HK-2 (cell line): ENCODE data around the gene ACAT1.
"Not testable (repeated sequence)": the region's sequence is repeated elsewhere in the genome, so short reads cannot be mapped to it uniquely, and the experiment has no call there.

Experiments used
- DNase-seq: peaks from one replicate; pipeline ENCODE4 v3.0.0-alpha.2; 2018; ENCODE audit not compliant: unreplicated experiment

ACAT1 gene

DNA sequence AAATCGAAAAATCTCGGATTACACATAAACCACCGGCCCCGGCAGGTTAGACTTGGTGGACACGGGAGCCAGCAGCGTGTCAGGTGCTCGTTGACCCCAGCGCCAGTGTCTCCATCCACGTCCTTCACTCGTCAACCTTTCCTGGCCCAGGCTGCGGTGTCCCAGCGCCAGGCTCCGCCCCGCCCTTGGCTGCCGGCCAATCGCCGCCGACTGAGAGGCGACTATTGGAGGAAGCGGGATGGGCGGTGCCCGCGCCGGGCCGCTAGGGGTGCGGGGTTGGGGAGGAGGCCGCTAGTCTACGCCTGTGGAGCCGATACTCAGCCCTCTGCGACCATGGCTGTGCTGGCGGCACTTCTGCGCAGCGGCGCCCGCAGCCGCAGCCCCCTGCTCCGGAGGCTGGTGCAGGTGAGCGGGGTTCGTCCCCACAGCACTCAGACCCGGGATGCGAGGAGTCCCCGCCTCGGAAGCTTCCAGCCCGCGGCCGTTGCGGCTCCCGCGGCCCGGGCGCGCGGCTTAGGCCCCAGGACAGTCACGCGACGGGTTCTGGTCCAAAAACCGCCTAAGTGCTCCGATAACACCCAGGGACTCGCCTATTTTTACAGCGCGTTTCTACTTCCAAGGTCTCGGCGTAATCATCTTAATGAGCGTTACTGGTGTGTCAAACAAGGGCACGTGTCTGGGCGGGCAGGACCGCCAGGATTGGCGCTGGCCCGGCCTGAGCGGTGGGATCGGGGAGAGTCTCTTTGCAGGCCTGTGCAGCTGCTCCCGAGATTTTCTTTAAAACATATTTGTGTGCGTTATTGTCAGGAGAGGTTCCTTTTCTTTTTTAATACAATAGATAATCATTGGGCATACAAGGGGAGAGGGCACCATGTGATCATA, at the start of gene ACAT1:
ACAT1 (plus strand) TSS at position 294 of the 882 bp plus-strand sequence; CDS start at position 334, 40 bp downstream.
- peak; percentile 93 for DNase-seq

DNA sequence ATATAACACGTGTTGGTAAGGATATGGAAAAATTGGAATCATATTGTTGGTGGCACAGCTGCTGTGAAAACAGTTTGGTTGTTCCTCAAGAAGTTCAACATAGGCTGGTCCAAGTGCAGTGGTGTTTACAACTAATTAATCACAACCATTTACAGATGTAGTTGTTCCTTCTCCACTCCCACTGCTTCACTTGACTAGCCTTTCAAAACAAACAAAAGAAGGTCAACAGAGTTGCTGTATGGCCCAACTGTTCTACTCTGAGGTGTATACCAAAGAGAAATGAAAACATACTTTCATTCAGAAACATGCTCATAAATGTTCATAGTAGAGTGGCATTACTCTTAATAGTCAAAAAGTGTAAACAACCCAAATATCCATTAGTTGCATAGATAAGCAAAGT, 36.6 kb upstream of the ACAT1 start:
- no peak for DNase-seq

DNA sequence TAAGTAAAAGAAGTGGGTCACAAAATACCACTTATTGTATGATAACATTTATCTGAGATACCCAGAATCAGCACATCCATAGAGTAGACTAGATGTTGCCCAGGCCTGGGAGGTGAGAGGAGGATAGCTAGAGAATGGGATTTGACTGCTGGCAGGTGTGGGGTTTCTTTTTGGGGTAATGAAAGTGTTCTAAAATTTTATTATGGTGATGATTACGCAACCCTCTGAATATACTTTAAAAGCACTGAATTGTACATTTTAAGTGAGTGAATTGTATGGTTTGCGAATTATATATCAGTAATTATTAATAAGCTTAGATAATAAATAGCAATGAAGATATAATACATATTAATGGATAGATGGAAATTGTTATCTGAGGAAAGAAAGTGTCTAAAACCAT, 35.7 kb upstream of the ACAT1 start:
- no peak for DNase-seq

DNA sequence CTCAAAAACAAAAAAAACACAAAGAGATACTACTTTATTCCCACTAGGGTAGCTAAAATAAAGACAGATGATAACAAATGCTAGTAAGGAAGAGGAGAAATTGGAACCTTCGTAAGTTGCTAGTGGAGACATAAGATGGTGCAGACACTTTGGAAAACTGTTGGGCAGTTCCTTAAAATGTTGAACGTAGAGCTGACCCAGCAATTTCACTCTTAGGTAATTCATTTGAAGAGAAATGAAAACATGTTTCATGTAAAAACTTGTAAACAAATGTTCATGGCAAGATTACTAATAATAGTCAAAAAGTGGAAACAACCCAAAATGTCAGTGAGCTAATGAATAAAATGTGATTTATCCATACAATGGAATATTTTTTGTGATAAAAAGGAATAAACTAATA, 29.2 kb upstream of the ACAT1 start:
- no peak for DNase-seq

DNA sequence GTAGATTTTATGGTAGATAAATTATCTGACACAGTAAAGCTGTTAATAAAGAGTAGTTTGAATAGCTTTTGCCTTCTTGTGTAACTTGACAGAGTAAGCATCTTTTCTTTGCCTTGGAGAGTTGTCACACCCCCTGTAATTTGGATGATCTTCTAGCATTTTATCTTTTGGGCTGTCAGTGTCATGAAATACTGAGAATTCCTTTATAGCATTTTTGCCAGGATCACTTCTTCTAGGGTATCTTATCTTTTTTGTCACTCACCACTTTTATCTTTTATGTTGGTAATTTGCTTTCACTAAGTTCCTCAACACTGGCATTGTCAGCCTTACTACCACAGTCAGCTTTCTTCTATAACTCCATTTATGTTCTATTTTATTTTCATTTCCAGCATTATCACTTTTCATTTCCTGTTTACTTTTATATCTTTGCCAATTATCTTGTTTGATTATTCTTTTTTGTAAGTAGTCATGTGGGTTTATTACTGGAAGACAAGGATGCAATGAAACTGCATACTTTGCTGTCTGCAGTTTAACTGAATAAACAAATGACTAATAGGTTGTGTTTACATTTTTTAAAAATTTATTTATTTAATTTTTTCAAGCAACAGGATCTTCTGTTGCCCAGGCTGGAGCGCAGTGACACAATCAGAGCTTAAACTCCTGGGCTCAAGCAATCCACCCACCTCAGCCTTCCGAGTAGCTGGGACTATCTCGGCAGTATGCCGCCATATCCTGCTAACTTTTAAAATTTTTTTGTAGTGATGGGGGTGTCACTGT, 28.1 kb upstream of the ACAT1 start:
- DNase-seq = no peak

DNA sequence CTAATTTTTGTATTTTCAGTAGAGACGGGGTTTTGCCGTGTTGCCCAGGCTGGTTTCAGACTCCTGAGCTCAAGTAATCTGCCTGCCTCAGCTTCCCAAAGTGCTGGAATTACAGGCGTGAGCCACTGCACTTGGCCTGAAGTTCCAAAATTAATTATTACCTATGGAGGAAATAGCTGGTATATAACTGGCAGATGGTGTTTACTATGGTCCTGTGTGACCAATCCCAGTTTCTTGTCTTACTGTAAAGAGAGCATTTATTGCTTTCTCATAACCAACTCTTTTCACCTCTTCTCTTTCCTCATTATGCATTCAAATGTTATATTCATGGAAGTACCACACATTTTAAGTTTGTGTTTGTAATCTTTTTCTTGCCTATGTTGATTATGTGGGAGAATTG, 24.2 kb upstream of the ACAT1 start:
- no peak for DNase-seq

DNA sequence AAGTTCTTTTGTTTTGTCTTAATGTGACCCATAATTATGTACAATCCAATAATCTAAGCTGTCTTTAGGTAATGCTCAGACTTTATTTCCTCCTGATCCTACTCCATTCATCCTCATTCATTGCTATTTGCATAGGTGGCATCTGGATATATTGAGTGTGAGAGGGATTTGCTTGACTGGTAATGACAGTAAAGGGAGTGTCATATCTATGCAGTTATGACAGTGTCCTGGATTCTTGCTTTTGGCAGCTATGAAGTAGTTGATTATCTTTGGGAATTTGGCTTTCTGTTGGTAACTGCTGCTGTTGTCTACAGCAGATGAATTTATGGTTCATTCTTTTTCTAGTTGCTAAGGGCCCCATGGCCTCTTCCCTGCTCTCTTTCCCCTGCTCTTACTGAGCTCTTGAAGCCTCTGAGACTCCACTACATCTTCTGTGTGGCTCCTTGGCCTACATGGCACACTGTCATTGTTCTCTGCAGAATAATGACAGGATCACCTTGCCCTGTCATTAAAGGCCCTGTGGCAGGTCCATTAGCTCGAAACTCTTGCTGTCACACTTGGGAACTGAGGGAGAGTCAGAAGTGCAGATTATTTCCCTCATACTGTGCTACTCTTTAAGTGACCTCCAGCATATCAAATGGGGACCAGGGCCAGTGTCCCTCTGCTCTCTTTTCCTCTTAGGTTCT, 20.1 kb upstream of the ACAT1 start:
- DNase-seq = no peak

DNA sequence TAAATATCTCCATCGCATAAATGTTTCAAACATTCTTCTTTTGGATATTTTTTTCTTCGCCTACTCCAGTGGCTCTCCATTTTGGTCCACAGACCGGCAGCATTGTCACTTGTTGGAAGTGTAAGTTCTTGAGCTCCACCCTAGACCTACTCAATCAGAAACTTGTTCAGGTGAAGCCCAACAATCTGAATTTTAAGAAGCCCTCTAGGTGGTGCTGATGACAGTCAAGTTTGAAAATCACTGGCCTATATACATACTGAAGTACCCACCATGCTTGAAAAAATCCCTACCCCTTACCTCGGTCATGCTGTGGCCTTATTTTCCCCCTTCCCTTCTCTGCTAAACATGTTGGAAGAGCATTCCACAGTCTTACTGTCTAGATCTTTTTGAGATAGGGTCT, 10.2 kb upstream of the ACAT1 start:
- DNase-seq = no peak

DNA sequence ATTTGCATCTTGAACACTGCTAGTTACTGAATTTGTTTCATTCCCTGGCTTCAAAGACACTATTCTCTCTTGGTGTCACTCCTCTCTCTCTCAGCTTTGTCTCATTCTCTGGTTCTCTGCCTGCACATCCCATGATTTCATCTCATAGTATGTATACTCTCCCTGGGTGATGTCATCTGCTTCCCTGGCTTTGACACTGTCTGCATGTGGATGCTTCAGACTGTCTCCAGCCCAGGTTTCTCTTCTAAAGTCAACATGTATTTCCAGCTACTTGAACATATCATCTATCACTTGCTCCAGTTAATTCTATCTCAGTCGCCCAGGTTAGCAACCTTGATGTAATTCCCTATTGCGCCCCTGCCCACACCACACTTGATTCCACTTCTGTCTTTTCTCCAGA, 9.3 kb upstream of the ACAT1 start:
- DNase-seq = no peak

DNA sequence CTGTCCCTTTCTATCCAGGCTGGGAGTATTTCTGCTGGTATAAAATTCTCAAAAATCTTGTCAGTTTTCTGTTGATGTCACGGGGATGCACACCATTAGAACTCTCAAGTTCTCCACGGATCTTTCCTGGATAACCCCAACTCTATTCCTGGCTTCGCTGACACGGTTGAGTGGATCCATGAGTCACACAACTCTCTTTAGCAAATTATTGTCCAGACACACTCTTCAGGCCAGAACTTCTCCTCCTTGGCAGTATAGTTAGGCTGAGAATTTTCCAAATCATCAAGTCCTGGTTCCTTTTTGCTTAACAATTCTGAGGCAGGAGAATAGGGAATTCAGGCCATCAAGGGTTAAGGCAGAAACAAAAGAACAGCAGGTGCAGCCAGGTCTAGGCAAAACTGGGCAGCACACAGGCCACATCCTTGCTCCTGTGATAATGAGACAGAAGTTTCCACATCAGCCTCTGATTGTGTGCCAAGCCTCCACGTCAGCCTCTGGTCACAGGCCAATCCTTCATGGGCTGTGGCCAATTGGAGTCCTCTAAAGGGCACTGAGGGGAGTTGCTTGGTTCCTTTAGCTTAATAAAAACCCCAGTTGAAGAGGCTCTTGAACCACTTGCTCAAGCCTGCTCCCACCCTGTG, 5.7 kb upstream of the ACAT1 start:
- DNase-seq = peak; percentile 77

DNA sequence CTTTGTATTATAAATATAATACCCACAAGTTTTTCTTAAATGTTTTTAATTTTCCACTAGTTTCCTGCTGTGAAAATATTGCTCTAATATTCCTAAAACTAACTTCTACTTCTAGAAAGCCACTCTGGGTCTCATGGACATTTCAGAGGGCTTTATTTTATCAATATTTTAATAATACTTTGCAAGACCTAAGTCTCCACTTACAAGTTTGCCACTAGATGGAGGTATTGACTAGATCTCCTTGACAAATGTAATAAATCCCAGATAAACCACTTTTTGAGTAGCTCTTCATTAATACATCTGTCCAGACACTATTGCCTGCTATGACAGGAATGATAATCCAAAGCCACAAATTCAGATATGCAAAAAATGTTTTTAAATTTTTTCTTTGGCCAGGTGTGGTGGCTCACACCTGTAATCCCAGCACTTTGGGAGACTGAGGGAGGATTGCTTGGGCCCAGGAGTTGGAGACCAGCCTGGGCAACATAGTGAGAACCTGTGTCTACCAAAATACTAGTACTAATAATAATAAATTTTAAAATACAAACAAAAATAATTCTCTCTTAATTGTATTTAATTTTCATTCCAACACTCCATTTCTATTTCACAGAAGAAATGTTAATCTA, 3.5 kb upstream of the ACAT1 start:
- no peak for DNase-seq

DNA sequence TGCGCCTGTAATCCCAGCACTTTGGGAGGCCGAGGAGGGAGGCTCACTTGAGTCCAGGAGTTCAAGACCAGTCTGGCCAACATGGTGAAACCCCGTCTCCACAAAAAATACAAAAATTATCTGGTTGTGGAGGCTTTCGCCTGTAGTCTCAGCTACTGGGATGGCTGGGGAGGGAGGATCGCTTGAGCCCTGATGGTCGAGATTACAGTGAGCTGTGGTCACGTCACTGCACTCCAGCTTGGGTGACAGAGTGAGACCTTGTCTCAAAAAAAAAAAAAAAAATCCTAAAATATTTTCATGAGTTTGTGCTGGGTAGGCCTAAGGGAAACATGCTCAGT, 462 bp upstream of the ACAT1 start:
- not testable (repeated sequence) for DNase-seq

DNA sequence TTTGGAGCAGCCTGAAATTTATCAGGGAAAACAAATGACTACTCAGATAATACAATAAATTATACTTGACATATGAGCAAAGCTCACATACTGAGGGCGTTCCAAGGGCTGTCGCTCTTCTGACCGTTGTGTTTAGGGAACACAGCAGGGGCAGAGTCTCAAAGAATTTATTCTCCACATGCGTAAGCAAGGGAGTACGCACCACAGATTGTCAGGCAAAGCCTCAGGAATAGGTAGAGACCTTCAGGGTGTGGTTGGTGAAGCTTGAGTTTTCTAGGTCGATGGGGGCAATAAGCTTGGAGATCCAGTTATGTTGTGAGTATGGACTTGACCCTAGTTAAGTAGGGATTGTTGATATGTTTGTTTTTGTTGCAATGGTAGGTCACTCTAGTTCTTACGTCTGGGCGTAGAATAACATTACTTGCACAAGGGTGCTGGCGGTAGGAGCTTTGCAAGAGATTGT, 830 bp downstream of the ACAT1 start:
- no peak for DNase-seq

DNA sequence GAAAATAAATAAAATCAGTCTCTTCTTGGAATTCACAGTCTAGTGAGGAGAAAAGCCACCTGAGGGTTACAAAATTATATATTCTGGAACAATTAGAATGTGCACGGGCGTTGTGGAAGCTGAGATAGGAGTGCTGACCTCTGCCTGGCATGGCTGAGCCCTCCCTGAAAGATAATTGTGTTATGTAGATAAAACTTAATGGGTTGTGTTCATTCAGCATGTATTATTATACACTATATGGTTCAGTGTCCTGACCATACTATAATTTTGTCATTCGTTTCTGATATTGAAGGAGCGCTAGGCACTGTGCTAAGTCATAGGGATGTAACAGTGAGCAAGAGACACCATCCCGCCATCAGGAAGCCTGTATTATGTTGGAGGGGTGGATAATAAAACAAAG, 3.7 kb downstream of the ACAT1 start:
- DNase-seq = no peak

DNA sequence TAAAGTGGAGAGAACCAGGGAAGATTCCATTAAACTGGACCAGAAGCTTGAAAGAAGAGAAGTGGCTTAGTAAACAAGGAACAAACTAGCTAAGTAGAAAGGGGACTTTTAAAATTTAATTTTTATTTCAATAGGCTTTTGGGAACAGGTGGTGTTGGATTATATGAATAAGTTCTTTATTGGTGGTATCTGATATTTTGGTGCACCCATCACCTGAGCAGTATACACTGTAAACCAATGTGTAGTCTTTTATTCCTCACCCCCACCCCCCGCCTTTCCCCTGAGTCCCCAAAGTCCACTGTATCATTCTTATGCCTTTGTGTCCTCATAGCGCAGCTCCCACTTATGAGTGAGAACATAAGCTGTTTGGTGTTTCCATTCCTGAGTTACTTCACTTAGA, 7.4 kb downstream of the ACAT1 start:
- DNase-seq = no peak

DNA sequence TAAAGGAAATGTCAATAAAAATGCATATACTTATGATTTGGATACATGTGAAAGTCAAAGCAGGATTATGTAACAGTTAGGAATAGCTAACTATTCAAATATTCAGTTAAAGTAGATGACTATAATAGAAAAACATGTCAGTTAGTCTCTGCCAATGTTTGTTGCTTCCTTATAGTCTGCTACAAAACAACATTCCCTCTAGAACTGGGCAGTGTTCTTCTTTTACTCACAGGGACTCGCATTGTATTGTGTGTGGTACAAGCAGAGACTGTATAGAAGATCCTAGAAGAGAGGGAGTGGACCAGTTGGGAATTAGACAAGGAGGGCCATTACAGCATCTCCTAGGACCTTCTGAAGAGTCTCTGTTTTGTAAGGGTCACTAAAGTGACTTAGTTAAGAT, 10.6 kb downstream of the ACAT1 start:
- no peak for DNase-seq

DNA sequence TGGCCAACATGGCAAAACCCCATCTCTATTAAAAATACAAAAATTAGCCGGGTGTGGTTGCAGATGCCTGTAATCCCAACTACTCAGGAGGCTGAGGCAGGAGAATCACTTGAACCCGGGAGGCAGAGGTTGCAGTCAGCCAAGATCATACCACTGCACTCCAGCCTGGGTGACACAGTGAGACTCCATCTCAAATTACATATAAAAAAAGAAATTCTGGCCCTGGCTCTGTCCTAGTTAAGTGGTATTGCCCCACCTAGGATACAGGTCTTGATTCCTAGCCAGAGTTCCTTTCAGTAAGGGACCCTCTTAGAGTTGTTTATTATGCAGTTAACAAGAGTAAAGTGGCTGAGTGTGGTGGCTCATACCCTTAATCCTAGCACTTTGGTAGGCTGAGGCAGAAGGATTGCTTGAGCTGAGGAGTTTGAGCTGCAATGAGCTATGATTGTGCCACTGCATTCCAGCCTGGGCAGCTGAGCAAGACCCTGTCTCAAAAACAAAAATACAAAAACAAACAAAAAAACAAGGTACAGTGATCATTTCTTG, 11.7 kb downstream of the ACAT1 start:
- not testable (repeated sequence) for DNase-seq

DNA sequence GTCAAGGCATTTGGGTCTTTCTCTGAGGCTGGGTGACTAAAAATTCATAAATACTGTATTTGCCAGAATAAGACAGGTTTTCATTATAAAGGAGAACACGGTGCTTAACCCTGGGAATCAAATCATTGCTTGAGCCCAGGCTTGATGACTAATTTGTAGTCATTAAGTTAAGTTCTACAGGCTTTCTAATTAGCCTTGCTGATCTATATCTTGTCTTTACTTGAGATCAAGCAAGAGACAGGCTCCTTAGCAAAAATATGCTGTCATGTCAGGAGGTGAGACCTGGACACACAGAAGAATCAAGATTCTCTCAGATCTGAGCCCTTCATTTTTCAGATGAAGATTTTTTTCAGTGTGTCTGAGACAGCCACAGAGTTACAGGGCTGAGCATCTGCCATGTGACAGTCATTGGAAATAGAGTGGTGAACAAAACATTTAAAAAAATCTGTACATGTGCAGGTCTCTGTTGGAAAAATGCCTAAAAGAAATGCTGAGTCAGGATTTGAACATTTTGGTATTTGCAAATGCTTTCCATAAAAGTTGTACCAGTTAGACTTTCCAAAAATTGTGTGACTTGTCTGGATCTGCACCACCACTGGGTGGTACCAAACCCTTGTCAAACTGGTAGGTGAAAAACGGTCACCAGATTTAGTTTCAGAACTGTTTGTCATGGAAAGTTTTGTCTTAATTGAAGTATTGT, 14.6 kb downstream of the ACAT1 start:
- no peak for DNase-seq

DNA sequence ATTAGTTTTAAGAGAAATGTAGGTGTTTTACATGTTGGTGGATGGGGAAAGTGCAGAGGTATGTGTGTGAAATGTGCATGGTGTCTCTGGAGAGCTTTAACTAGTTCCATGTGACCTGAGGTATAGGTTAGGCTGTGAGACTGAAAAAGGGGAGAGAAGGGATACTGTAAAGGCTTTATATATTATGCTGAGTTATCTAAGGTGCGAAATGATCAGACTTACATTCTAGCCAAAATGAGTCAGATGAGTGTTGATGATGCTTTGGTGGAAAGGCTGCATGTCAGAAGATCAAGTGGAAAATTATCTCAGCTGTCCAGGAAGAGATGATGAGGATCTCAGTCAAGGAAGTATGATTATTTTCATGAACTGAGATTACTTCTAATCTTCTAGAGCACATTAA, 15.8 kb downstream of the ACAT1 start:
- DNase-seq = no peak

DNA sequence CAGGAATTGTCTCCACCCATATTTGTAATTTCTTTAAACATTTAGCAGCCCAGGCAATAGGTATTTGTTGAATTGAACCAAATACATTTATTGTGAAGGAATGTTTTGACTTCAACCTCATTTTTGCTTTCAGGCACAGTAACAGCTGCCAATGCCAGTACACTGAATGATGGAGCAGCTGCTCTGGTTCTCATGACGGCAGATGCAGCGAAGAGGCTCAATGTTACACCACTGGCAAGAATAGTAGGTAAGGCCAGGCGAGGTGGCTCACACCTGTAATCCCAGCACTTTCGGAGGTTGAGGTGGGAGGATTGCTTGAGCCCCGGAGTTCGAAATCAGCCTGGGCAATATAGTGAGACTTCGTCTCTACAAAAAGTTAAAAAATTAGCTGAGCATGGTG, 20.9 kb downstream of the ACAT1 start:
- DNase-seq = no peak

DNA sequence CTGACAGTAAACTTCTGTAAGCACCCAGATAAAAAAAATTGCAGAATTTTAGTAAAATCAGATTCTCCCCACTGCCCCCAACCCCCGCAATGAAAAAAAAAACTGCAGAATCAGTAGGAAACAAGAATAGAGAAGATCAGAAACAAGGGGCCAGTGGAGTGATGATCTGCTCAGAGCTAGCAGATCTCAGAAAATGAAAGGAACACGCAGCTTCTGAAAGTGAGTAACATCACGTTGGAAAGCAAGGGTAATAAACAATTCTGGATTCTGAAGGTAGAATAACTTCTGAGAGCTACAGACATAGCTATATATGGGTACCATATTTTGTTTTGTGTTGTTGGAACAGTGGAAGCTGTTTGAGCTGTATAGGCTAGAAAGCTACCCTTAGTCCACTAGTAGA, 23.2 kb downstream of the ACAT1 start:
- no peak for DNase-seq
